ENCODE measurements around the gene SLC39A5.

DNA sequence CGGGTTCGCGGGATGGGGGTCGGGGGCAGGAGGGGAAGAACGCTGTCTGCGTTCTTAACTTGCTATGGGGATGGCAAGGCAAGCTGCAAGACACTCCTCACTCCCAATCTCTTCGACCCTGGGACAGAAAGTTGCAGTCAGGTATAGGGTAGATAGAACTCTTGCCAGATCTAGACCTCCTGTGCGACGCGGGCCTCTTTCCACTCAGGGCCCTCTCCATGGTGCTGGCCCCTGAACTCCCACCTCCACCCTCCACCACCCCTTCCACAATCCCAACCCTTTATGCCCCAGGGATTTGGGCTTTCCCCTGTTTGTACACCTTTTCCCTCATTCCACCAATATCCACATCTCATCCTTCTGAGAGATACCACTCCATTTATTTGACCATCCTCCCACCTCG, 4.9 kb upstream of the SLC39A5 start:
- TF ChIP-seq, protein P1, sequence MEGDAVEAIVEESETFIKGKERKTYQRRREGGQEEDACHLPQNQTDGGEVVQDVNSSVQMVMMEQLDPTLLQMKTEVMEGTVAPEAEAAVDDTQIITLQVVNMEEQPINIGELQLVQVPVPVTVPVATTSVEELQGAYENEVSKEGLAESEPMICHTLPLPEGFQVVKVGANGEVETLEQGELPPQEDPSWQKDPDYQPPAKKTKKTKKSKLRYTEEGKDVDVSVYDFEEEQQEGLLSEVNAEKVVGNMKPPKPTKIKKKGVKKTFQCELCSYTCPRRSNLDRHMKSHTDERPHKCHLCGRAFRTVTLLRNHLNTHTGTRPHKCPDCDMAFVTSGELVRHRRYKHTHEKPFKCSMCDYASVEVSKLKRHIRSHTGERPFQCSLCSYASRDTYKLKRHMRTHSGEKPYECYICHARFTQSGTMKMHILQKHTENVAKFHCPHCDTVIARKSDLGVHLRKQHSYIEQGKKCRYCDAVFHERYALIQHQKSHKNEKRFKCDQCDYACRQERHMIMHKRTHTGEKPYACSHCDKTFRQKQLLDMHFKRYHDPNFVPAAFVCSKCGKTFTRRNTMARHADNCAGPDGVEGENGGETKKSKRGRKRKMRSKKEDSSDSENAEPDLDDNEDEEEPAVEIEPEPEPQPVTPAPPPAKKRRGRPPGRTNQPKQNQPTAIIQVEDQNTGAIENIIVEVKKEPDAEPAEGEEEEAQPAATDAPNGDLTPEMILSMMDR (conservative IDR thresholded peaks at IDR 0.05 in 1 of 2, IDR thresholded peaks at IDR 0.05 in 1 of 2; ENCODE audit: extremely low read depth in 1 of 2, insufficient read depth in 1 of 2, low read depth in 1 of 2, low read length in 2 of 2): no peak
- TF ChIP-seq EZH2 (IDR thresholded peaks at IDR 0.05; ENCODE audit: borderline replicate concordance, low read length): no peak
